Measurements from ENCODE around the gene ZNF25.

The ZNF25 gene

GRCh38 chr10:37991655-37992054 is 15.2 kb upstream of the ZNF25 start:
- Histone ChIP-seq H3K9me3 (no peaks in the 10 kb centered on the region), H3K27me3 (no peaks in the 10 kb centered on the region), H3K4me3 (no peak overlapping the region), H3K4me1 (no peaks in the 10 kb centered on the region), H3K36me3 (no peaks in the 10 kb centered on the region), H3K27ac (no peak overlapping the region)
- TF ChIP-seq, protein P1, sequence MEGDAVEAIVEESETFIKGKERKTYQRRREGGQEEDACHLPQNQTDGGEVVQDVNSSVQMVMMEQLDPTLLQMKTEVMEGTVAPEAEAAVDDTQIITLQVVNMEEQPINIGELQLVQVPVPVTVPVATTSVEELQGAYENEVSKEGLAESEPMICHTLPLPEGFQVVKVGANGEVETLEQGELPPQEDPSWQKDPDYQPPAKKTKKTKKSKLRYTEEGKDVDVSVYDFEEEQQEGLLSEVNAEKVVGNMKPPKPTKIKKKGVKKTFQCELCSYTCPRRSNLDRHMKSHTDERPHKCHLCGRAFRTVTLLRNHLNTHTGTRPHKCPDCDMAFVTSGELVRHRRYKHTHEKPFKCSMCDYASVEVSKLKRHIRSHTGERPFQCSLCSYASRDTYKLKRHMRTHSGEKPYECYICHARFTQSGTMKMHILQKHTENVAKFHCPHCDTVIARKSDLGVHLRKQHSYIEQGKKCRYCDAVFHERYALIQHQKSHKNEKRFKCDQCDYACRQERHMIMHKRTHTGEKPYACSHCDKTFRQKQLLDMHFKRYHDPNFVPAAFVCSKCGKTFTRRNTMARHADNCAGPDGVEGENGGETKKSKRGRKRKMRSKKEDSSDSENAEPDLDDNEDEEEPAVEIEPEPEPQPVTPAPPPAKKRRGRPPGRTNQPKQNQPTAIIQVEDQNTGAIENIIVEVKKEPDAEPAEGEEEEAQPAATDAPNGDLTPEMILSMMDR (IDR thresholded peaks at IDR 0.05), result no peak
- no peak for DNase-seq
- intact Hi-C loops (cut with DNase I; ENCODE audit: low total_unique reads), result no loop called here

DNA sequence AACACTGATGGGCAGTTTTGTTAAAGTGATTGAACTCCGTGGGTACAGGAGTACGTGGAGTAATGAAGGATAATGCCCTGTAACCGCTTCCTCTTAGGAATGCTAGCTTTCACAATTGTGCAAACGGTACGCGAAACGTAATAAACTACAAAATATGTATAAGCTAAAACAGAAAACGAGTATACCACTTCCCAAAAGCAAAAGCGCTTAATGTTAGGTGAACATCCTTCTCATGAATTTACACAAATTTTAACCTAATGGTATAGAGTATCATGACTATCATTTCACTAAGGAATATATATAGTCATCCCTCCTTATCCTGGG is 395 bp upstream of the ZNF25 start:
- intact Hi-C loops (cut with DNase I; ENCODE audit: low total_unique reads), result loop anchor here (1.0 kb wide), 2 partner anchors 33 to 117 kb away; partner anchors contain the start of genes ZNF33A and ZNF37A
- Histone ChIP-seq H3K36me3 (no peaks in the 10 kb centered on the region), H3K27ac (peak overlapping the region; percentile 98 to 99), H3K4me3 (peak overlapping the region; percentile 78 to 93), H3K9me3 (no peaks in the 10 kb centered on the region), H3K27me3 (no peaks in the 10 kb centered on the region), H3K4me1 (peaks cover 0 to 16% (median 8%) of the 10 kb centered on the region in 4 donors)
- no peak for DNase-seq
- TF ChIP-seq, protein P1 (IDR thresholded peaks at IDR 0.05), result no peak

- Histone ChIP-seq H3K27ac (peak overlapping the region; percentile 98 to 99), H3K27me3 (no peaks in the 10 kb centered on the region), H3K4me1 (peaks cover 0 to 16% (median 8%) of the 10 kb centered on the region in 4 donors), H3K9me3 (no peaks in the 10 kb centered on the region), H3K36me3 (peaks cover 0 to 9% (median 7%) of the 10 kb centered on the region in 3 donors), H3K4me3 (peak overlapping the region; percentile 78 to 93)
- intact Hi-C loops (cut with DNase I; ENCODE audit: low total_unique reads), result no loop called here
- TF ChIP-seq, protein P1 (IDR thresholded peaks at IDR 0.05), result no peak
- DNase-seq, result no peak
These were observed 951 bp downstream of the ZNF25 start for GRCh38 chr10:37975401-37975991.

- no peaks in the 10 kb centered on the region for H3K9me3 ChIP-seq
- no peak for DNase-seq
- H3K27ac ChIP-seq, result no peak overlapping the region
- H3K4me1 ChIP-seq, result peaks cover 0 to 16% (median 8%) of the 10 kb centered on the region in 4 donors
- H3K36me3 ChIP-seq, result peaks cover 5 to 31% (median 28%) of the 10 kb centered on the region in 3 donors
- intact Hi-C loops (cut with DNase I; ENCODE audit: low total_unique reads), result no loop called here
- no peak overlapping the region for H3K4me3 ChIP-seq
- TF ChIP-seq, protein P1 (IDR thresholded peaks at IDR 0.05), result no peak
- no peaks in the 10 kb centered on the region for H3K27me3 ChIP-seq
These were observed 4.1 kb downstream of the ZNF25 start for GRCh38 chr10:37972396-37972795.

- H3K4me3 ChIP-seq, result no peak overlapping the region
- H3K4me1 ChIP-seq, result no peaks in the 10 kb centered on the region
- intact Hi-C loops (cut with DNase I; ENCODE audit: low total_unique reads), result no loop called here
- peaks cover 18 to 55% (median 52%) of the 10 kb centered on the region in 3 donors for H3K36me3 ChIP-seq
- H3K27me3 ChIP-seq, result no peaks in the 10 kb centered on the region
- H3K27ac ChIP-seq, result no peak overlapping the region
- peaks cover 0 to 13% (median 0%) of the 10 kb centered on the region in 3 donors for H3K9me3 ChIP-seq
- TF ChIP-seq, protein P1 (IDR thresholded peaks at IDR 0.05), result no peak
- DNase-seq, result no peak
These were observed 11.4 kb downstream of the ZNF25 start for GRCh38 chr10:37965006-37965405.
